PFSK-1 (cell line): ENCODE measurements around the gene LCMT1.

Source experiments
- FOXP2 ChIP-seq: optimal IDR thresholded peaks from 2 replicates; pipeline ENCODE3; 2011; ENCODE audit warnings: borderline replicate concordance, control low read depth, inconsistent platforms; ENCODE audit not compliant: insufficient read depth; ENCODE audit errors: extremely low read length, extremely low read depth
- POLR2AphosphoS5 ChIP-seq: IDR thresholded peaks from 2 replicates; pipeline ENCODE4 v1.6.1; 2012; ENCODE audit warnings: low read depth, mild to moderate bottlenecking, control low read depth, low read length, moderate library complexity
- SIN3A ChIP-seq: IDR thresholded peaks from 2 replicates; pipeline ENCODE4 v1.6.1; 2012; ENCODE audit warnings: mild to moderate bottlenecking, low read length, moderate library complexity, borderline replicate concordance; ENCODE audit not compliant: insufficient read depth
- TAF1 ChIP-seq: IDR thresholded peaks from 2 replicates; pipeline ENCODE4 v1.6.1; 2012; ENCODE audit warnings: low read length, control low read depth, borderline replicate concordance; ENCODE audit not compliant: insufficient read depth
- TF ChIP-seq, protein P1 (sequence below), 2 experiments: IDR thresholded peaks; 2 replicates each; pipeline versions ENCODE4 v1.6.1 to v1.8.0; 2011 to 2012; ENCODE audit warnings: low read depth in 2 of 2, low read length in 2 of 2, control low read depth in 1 of 2, inconsistent platforms in 1 of 2, mild to moderate bottlenecking in 1 of 2, moderate library complexity in 1 of 2; ENCODE audit not compliant: insufficient read depth in 1 of 2

The LCMT1 gene

GRCh38 chr16:25079637-25080378 lies 31.7 kb upstream of the LCMT1 start:
- TF ChIP-seq, protein P1, sequence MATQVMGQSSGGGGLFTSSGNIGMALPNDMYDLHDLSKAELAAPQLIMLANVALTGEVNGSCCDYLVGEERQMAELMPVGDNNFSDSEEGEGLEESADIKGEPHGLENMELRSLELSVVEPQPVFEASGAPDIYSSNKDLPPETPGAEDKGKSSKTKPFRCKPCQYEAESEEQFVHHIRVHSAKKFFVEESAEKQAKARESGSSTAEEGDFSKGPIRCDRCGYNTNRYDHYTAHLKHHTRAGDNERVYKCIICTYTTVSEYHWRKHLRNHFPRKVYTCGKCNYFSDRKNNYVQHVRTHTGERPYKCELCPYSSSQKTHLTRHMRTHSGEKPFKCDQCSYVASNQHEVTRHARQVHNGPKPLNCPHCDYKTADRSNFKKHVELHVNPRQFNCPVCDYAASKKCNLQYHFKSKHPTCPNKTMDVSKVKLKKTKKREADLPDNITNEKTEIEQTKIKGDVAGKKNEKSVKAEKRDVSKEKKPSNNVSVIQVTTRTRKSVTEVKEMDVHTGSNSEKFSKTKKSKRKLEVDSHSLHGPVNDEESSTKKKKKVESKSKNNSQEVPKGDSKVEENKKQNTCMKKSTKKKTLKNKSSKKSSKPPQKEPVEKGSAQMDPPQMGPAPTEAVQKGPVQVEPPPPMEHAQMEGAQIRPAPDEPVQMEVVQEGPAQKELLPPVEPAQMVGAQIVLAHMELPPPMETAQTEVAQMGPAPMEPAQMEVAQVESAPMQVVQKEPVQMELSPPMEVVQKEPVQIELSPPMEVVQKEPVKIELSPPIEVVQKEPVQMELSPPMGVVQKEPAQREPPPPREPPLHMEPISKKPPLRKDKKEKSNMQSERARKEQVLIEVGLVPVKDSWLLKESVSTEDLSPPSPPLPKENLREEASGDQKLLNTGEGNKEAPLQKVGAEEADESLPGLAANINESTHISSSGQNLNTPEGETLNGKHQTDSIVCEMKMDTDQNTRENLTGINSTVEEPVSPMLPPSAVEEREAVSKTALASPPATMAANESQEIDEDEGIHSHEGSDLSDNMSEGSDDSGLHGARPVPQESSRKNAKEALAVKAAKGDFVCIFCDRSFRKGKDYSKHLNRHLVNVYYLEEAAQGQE (IDR thresholded peaks at IDR 0.05; ENCODE audit: insufficient read depth in 1 of 2, low read depth in 2 of 2, low read length in 2 of 2) = no peak
- TF ChIP-seq FOXP2 (no peak), POLR2AphosphoS5 (no peak)

DNA sequence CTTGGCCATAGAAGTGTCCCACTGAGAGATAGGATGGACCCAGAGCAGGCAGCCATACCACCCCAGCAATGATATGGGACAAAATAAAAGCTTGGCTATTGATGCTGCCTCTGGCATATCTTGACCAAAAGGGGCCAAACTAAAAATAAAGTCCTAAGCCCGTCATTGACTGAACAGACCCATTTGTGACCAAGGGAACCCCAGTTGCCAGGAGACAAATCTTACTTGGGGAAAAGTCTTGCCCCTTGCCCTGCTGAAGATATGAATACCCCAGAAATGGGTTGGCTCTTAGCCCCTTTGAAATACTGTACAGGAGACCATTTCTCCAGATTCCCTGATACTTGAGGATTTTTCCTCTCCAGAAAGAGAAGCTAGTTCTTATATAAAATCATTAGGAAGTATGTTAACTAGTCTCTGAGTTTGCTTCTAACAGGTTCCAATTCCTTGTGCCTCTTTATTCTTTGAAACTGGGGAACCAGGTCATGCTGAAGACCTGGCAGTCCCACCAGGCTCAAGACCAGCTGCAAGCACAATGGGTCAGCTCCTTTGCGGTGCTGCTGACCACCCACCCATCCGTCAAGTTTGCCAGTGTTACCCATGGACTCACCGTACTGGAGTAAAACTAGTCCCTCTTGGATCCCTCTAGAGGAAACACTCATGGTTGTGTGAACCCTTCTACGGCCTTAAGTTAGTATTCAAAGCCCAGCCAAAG lies 31.0 kb upstream of the LCMT1 start:
- TF ChIP-seq FOXP2 (no peak), SIN3A (no peak), TAF1 (no peak), POLR2AphosphoS5 (no peak)
- TF ChIP-seq, protein P1 (IDR thresholded peaks at IDR 0.05; ENCODE audit: insufficient read depth in 1 of 2, low read depth in 2 of 2, low read length in 2 of 2) = no peak

DNA sequence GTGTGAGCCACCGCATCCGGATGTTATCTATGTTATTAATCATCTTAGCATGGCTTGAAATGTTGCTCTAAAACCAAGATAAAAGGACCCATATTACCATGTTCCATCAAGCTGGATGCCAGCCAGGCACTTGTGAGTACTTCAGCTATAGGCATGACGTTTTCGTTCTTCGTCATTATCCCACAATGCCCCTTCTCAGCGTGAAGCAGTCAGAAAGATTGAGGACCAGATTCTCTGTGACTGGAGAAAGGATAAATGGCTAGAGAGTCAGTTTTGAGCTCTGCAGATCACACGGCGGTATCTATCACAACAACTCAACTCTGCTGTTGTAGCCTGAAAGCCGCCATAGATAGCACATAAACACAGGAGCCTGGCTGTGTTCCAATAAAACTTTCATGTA lies 29.8 kb upstream of the LCMT1 start:
- TF ChIP-seq, protein P1 (IDR thresholded peaks at IDR 0.05; ENCODE audit: insufficient read depth in 1 of 2, low read depth in 2 of 2, low read length in 2 of 2) = no peak
- no peak for TF ChIP-seq SIN3A
- no peak for TF ChIP-seq FOXP2
- TF ChIP-seq POLR2AphosphoS5 = no peak
- TF ChIP-seq TAF1 = no peak

DNA sequence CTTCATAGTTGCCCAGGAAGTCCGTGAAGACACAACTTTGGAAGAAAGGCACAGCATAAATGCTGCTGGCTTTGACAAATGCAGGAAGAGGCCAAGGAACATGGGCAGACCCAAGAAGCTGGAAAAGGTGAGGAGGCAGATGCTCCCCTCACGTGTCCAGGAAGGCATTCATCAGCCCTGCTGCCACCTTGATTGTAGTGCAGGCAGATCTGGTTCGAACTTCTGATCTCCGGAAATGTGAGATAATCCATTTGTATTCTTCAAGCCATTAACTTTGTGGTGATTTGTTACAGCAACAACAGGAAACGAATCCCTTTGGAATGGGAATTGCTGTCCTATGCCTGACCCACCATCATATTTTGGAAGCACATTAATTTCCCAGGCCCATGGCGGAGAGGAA lies 28.5 kb upstream of the LCMT1 start:
- no peak for TF ChIP-seq POLR2AphosphoS5
- TF ChIP-seq, protein P1 (IDR thresholded peaks at IDR 0.05; ENCODE audit: insufficient read depth in 1 of 2, low read depth in 2 of 2, low read length in 2 of 2) = no peak
- no peak for TF ChIP-seq TAF1

- TF ChIP-seq FOXP2 (no peak), POLR2AphosphoS5 (no peak), TAF1 (no peak), SIN3A (no peak)
- TF ChIP-seq, protein P1 (IDR thresholded peaks at IDR 0.05; ENCODE audit: insufficient read depth in 1 of 2, low read depth in 2 of 2, low read length in 2 of 2) = no peak
Measured at GRCh38 chr16:25083701-25084100, 27.8 kb upstream of the LCMT1 start.
